OCI-LY7 (cell line): ENCODE measurements around the gene EVI5L. TPM values are rescaled to one million over a fixed set of nuclear protein-coding genes. Genes with fewer than 3 reads are reported as not detected.

Experiments
- BruUV-seq: library from RNA; stranded (reverse); fragments of 400-500 nt; replicated peaks from 2 replicates; lab custom pipeline; 2021; lab: Mats Ljungman, UMichigan
- CTCF ChIA-PET: fragments of 300-600 bp; sonication (Branson Sonifier 250); formaldehyde crosslinking; loops from one replicate; lab custom pipeline; 2022; ENCODE audit warnings: antibody characterized with exemption; ENCODE audit not compliant: unreplicated experiment; lab: Charles Lee
- POLR2A ChIA-PET: fragments of 300-600 bp; sonication (Branson Sonifier 250); formaldehyde crosslinking; loops from one replicate; lab custom pipeline; 2022; ENCODE audit warnings: antibody characterized with exemption; lab: Charles Lee
- DNase-seq: peaks from one replicate; pipeline ENCODE4 v3.0.0-alpha.2; 2015; ENCODE audit warnings: low spot score
- H2AFZ ChIP-seq: fragments of 200-600 bp; sonication (generic), shearing (Covaris generic); 2 replicates; pipeline ENCODE4 v1.6.1; 2014; ENCODE audit warnings: mild to moderate bottlenecking, antibody characterized with exemption, low read length, moderate library complexity
- H3K27ac ChIP-seq: fragments of 200-600 bp; sonication (generic); 2 replicates; pipeline ENCODE4 v1.5.1; 2014; ENCODE audit warnings: mixed run types, low read depth, mild to moderate bottlenecking, moderate library complexity, low read length, inconsistent platforms; ENCODE audit not compliant: poor library complexity, severe bottlenecking
- H3K36me3 ChIP-seq: fragments of 200-600 bp; sonication (generic); 2 replicates; pipeline ENCODE4 v1.6.1; 2014; ENCODE audit warnings: mild to moderate bottlenecking, antibody characterized with exemption, low read length, moderate library complexity, mixed read lengths; ENCODE audit not compliant: insufficient read depth
- H3K4me1 ChIP-seq: fragments of 200-600 bp; sonication (generic); 2 replicates; pipeline ENCODE4 v1.5.1; 2014; ENCODE audit warnings: mild to moderate bottlenecking, low read length; ENCODE audit not compliant: insufficient read depth, poor library complexity, severe bottlenecking
- H3K4me2 ChIP-seq: fragments of 200-600 bp; sonication (generic); 2 replicates; pipeline ENCODE4 v1.6.1; 2014; ENCODE audit warnings: mild to moderate bottlenecking, low read length
- H3K4me3 ChIP-seq: fragments of 200-600 bp; sonication (generic); 2 replicates; pipeline ENCODE4 v1.5.1; 2014; ENCODE audit warnings: mild to moderate bottlenecking, low read depth, low read length; ENCODE audit not compliant: poor library complexity, severe bottlenecking
- H3K79me2 ChIP-seq: fragments of 200-600 bp; sonication (generic); 2 replicates; pipeline ENCODE4 v1.6.1; 2016; ENCODE audit warnings: low read depth, mild to moderate bottlenecking, low read length, moderate library complexity, mixed read lengths; ENCODE audit not compliant: insufficient read depth
- H3K9me2 ChIP-seq: fragments of 200-600 bp; sonication (generic); 2 replicates; pipeline ENCODE4 v1.6.1; 2016; ENCODE audit warnings: mild to moderate bottlenecking, low read length, mixed read lengths; ENCODE audit not compliant: insufficient read depth
- H3K9me3 ChIP-seq: fragments of 200-600 bp; sonication (generic); 2 replicates; pipeline ENCODE4 v1.6.1; 2014; ENCODE audit warnings: mild to moderate bottlenecking, mixed run types, low read length, mixed read lengths
- H4K20me1 ChIP-seq: fragments of 200-600 bp; sonication (generic); 2 replicates; pipeline ENCODE4 v1.6.1; 2014; ENCODE audit warnings: mild to moderate bottlenecking, antibody characterized with exemption, low read length, moderate library complexity, mixed read lengths; ENCODE audit not compliant: insufficient read depth
- CTCF ChIP-seq: fragments of 200-600 bp; sonication (generic); conservative IDR thresholded peaks from 2 replicates; pipeline ENCODE4 v1.5.1; 2014; ENCODE audit warnings: mild to moderate bottlenecking, antibody characterized with exemption, low read length, moderate library complexity, mixed read lengths
- EZH2phosphoT487 ChIP-seq: fragments of 200-600 bp; sonication (generic); IDR thresholded peaks from 2 replicates; pipeline ENCODE4 v1.6.1; 2018; ENCODE audit warnings: low read depth, borderline replicate concordance, mild to moderate bottlenecking, mixed run types, antibody characterized with exemption, low read length, moderate library complexity, mixed read lengths
- intact Hi-C: fragments of 100-400 bp; cut with micrococcal nuclease; formaldehyde crosslinking; loops from one replicate; pipeline ENCODE4 v1.10.0; 2022; ENCODE audit not compliant: unreplicated experiment
- total RNA-seq, 2 experiments: library from RNA; depleted of rRNA in 1 of 2; stranded (reverse); fragments of >200 nt in 1 of 2; shearing (Covaris generic) in 1 of 2; gene quantifications; 2 replicates each; pipeline ENCODE4 v1.2.3, GENCODE V29; 2014 to 2022

Gene EVI5L
- total RNA-seq, 2 experiments from 2014 or later, result 2.7 to 5.5 TPM

- no peaks in the 10 kb centered on the region for H3K9me2 ChIP-seq
- no TSS peak for BruUV-seq
- H3K4me2 ChIP-seq, result no peak overlapping the region
- no peaks in the 10 kb centered on the region for H3K79me2 ChIP-seq
- intact Hi-C loops, result no loop called here
- peaks cover 8% of the 10 kb centered on the region for H3K4me1 ChIP-seq
- TF ChIP-seq EZH2phosphoT487 (no peak), CTCF (no peak)
- no peaks in the 10 kb centered on the region for H3K36me3 ChIP-seq
- H2AFZ ChIP-seq, result no peak overlapping the region
- H4K20me1 ChIP-seq, result no peaks in the 10 kb centered on the region
- POLR2A ChIA-PET, result no interaction called here
- CTCF ChIA-PET, result interaction anchor here (0.5 kb wide), 1 partner anchor 21 kb away, joined by 14 read pairs; the partner anchor contains the start of gene SNAPC2
- H3K4me3 ChIP-seq, result no peak overlapping the region
- H3K9me3 ChIP-seq, result no peaks in the 10 kb centered on the region
- no peak for DNase-seq
- H3K27ac ChIP-seq, result no peak overlapping the region
Measured at GRCh38 chr19:7898967-7899366, 68.9 kb downstream of the EVI5L start.

- POLR2A ChIA-PET, result no interaction called here
- H3K4me3 ChIP-seq, result no peak overlapping the region
- no peak for DNase-seq
- no peak for TF ChIP-seq CTCF
- no peak for TF ChIP-seq EZH2phosphoT487
- no peaks in the 10 kb centered on the region for H3K9me2 ChIP-seq
- H3K79me2 ChIP-seq, result peaks cover 8% of the 10 kb centered on the region
- intact Hi-C loops, result no loop called here
- BruUV-seq, result no TSS peak
- CTCF ChIA-PET, result no interaction called here
- H3K4me1 ChIP-seq, result peaks cover 12% of the 10 kb centered on the region
- H3K27ac ChIP-seq, result no peak overlapping the region
- H3K9me3 ChIP-seq, result no peaks in the 10 kb centered on the region
- H3K4me2 ChIP-seq, result no peak overlapping the region
- H4K20me1 ChIP-seq, result 0 out of 2 replicates have a peak, but pooled peaks cover 6% of the 10 kb centered on the region
- no peak overlapping the region for H2AFZ ChIP-seq
- no peaks in the 10 kb centered on the region for H3K36me3 ChIP-seq
Measured at GRCh38 chr19:7899751-7900378, 69.8 kb downstream of the EVI5L start.

- POLR2A ChIA-PET, result interaction anchor here (1.6 kb wide), 1 partner anchor 295 kb away, joined by 5 read pairs; no protein-coding TSS in a partner anchor
- Histone ChIP-seq H4K20me1 (0 out of 2 replicates have a peak, but pooled peaks cover 9% of the 10 kb centered on the region), H3K9me2 (no peaks in the 10 kb centered on the region), H3K79me2 (peaks cover 14% of the 10 kb centered on the region), H3K4me2 (no peak overlapping the region), H3K9me3 (no peaks in the 10 kb centered on the region), H3K36me3 (no peaks in the 10 kb centered on the region), H3K4me3 (no peak overlapping the region), H3K4me1 (peaks cover 18% of the 10 kb centered on the region), H2AFZ (no peak overlapping the region), H3K27ac (no peak overlapping the region)
- TF ChIP-seq EZH2phosphoT487, result no peak
- TF ChIP-seq CTCF, result no peak
- no peak for DNase-seq
- intact Hi-C loops, result no loop called here
- no TSS peak for BruUV-seq
- CTCF ChIA-PET, result no interaction called here
Measured at GRCh38 chr19:7900401-7900870, 70.4 kb downstream of the EVI5L start.
